Keratinocyte (primary cell): Measurements from ENCODE around the gene BNIP2. TPM values are rescaled to one million over a fixed set of nuclear protein-coding genes. Genes with fewer than 3 reads are reported as not detected.

Experiments used
- DNase-seq: peaks from one replicate; pipeline ENCODE4 v3.0.0-alpha.2; 2011; ENCODE audit warnings: low read depth, missing footprints, low spot score
- FAIRE-seq: peaks from 2 replicates; lab custom pipeline; 2011; peaks lifted over from hg19 to GRCh38; lab: Jason Lieb, UNC
- H2AFZ ChIP-seq: 2 replicates; pipeline ENCODE4 v1.6.0; 2012; ENCODE audit warnings: low read length, control low read depth, inconsistent platforms; ENCODE audit not compliant: control insufficient read depth
- H3K27ac ChIP-seq: 2 replicates; pipeline ENCODE4 v1.5.1; 2011; ENCODE audit warnings: low read length; ENCODE audit not compliant: control insufficient read depth, insufficient read depth
- H3K27me3 ChIP-seq: 3 replicates; pipeline ENCODE4 v1.6.0; 2011; ENCODE audit warnings: low read length; ENCODE audit not compliant: control insufficient read depth, insufficient read depth; ENCODE audit errors: extremely low read depth
- H3K36me3 ChIP-seq, 2 experiments: 2 replicates in 1 of 2; 3 replicates in 1 of 2; pipeline ENCODE4 v1.5.1; 2011; ENCODE audit warnings: low read length in 2 of 2, mild to moderate bottlenecking in 1 of 2; ENCODE audit not compliant: control insufficient read depth in 2 of 2, insufficient read depth in 2 of 2; ENCODE audit errors: extremely low read depth in 1 of 2
- H3K4me1 ChIP-seq: 3 replicates; pipeline ENCODE4 v1.5.1; 2011; ENCODE audit warnings: low read length; ENCODE audit not compliant: control insufficient read depth, insufficient read depth; ENCODE audit errors: extremely low read depth
- H3K4me2 ChIP-seq: 3 replicates; pipeline ENCODE4 v1.6.0; 2011; ENCODE audit warnings: low read depth, low read length; ENCODE audit not compliant: control insufficient read depth, insufficient read depth; ENCODE audit errors: extremely low read depth
- H3K4me3 ChIP-seq, 3 experiments: fragments of 200-600 bp in 1 of 3; sonication (generic) in 1 of 3; 2 replicates in 2 of 3; 3 replicates in 1 of 3; pipeline ENCODE4 v1.5.1; 2011 to 2016; ENCODE audit warnings: low read length in 3 of 3, mild to moderate bottlenecking in 3 of 3, control low read depth in 2 of 3, inconsistent platforms in 1 of 3, low read depth in 1 of 3, mixed read lengths in 1 of 3, mixed run types in 1 of 3, moderate library complexity in 1 of 3; ENCODE audit not compliant: control insufficient read depth in 2 of 3, insufficient read depth in 2 of 3; ENCODE audit errors: extremely low read depth in 1 of 3
- H3K79me2 ChIP-seq: 2 replicates; pipeline ENCODE4 v1.6.0; 2012; ENCODE audit warnings: low read length; ENCODE audit not compliant: control insufficient read depth, insufficient read depth
- H3K9ac ChIP-seq: 3 replicates; pipeline ENCODE4 v1.6.0; 2011; ENCODE audit warnings: low read length; ENCODE audit not compliant: control insufficient read depth, insufficient read depth; ENCODE audit errors: extremely low read depth
- H3K9me1 ChIP-seq: 3 replicates; pipeline ENCODE4 v1.6.0; 2011; ENCODE audit warnings: low read length; ENCODE audit not compliant: control insufficient read depth, insufficient read depth; ENCODE audit errors: extremely low read depth
- H3K9me3 ChIP-seq: 2 replicates; pipeline ENCODE4 v1.5.1; 2012; ENCODE audit warnings: low read depth, low read length; ENCODE audit not compliant: control insufficient read depth
- H4K20me1 ChIP-seq: 3 replicates; pipeline ENCODE4 v1.6.0; 2011; ENCODE audit warnings: low read length; ENCODE audit not compliant: control insufficient read depth, insufficient read depth; ENCODE audit errors: extremely low read depth
- EZH2 ChIP-seq: IDR thresholded peaks from one replicate; pipeline ENCODE4 v1.6.1; 2012; ENCODE audit warnings: inconsistent platforms, mild to moderate bottlenecking, low read length, moderate library complexity
- dilution Hi-C: fragments of 300-500 bp; cut with MboI; formaldehyde crosslinking; loops from one replicate; pipeline ENCODE4 v1.7.0; 2020; ENCODE audit warnings: low sequenced_read_pairs; ENCODE audit not compliant: extremely low pct_ligation_motif_present
- polyA plus RNA-seq, 5 experiments: library from polyadenylated mRNA; depleted of rRNA in 3 of 5; stranded (reverse) in 3 of 5; stranded (forward) in 1 of 5; unstranded in 1 of 5; fragments of >200 nt; gene quantifications; 1 replicate in 1 of 5; 2 replicates in 3 of 5; 3 replicates in 1 of 5; pipeline versions ENCODE4 v1.2.1 to v1.2.3, GENCODE V29; 2011 to 2012; ENCODE audit warnings: missing spikeins in 2 of 5, low read depth in 1 of 5, low replicate concordance in 1 of 5
- TF ChIP-seq, protein P1 (sequence below), 3 experiments: IDR thresholded peaks in 1 of 3; conservative IDR thresholded peaks in 1 of 3; optimal IDR thresholded peaks in 1 of 3; 2 replicates in 2 of 3; 3 replicates in 1 of 3; pipeline versions ENCODE3 to v1.5.1; 2011; ENCODE audit warnings: low read length in 3 of 3, mild to moderate bottlenecking in 3 of 3, moderate library complexity in 2 of 3, control low read depth in 1 of 3, inconsistent platforms in 1 of 3; ENCODE audit not compliant: insufficient read depth in 2 of 3; ENCODE audit errors: extremely low read depth in 1 of 3

BNIP2 gene
- polyA plus RNA-seq, 1 donor (not counting 4 experiments of a cell fraction or from before 2014, with no cell fraction given), result 57.4 TPM

DNA sequence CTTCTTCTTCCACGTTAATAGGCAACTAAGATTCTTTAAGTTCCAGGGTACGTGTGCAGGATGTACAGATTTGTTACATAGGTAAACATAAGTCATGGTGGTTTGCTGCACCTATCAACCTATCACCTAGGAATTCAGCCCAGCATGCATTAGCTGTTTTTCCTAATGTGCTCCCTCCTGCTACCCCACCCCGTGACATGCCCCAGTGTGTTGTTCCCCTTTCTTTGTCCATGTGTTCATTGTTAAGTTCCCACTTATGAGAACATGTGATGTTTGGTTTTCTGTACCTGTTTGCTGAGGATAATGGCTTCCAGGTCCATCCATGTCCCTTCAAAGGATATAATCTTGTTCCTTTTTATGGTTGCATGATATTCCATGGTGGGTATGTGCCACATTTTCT, 52.9 kb downstream of the BNIP2 start:
- no peak for TF ChIP-seq EZH2
- TF ChIP-seq, protein P1, sequence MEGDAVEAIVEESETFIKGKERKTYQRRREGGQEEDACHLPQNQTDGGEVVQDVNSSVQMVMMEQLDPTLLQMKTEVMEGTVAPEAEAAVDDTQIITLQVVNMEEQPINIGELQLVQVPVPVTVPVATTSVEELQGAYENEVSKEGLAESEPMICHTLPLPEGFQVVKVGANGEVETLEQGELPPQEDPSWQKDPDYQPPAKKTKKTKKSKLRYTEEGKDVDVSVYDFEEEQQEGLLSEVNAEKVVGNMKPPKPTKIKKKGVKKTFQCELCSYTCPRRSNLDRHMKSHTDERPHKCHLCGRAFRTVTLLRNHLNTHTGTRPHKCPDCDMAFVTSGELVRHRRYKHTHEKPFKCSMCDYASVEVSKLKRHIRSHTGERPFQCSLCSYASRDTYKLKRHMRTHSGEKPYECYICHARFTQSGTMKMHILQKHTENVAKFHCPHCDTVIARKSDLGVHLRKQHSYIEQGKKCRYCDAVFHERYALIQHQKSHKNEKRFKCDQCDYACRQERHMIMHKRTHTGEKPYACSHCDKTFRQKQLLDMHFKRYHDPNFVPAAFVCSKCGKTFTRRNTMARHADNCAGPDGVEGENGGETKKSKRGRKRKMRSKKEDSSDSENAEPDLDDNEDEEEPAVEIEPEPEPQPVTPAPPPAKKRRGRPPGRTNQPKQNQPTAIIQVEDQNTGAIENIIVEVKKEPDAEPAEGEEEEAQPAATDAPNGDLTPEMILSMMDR (optimal IDR thresholded peaks at IDR 0.05 in 1 of 3, IDR thresholded peaks at IDR 0.05 in 1 of 3, conservative IDR thresholded peaks at IDR 0.05 in 1 of 3; ENCODE audit: extremely low read depth in 1 of 3, insufficient read depth in 2 of 3, low read length in 3 of 3), result no peak
- Histone ChIP-seq H3K4me3 (no peak overlapping the region), H3K4me2 (no peak overlapping the region), H3K79me2 (no peaks in the 10 kb centered on the region), H4K20me1 (no peaks in the 10 kb centered on the region), H3K9ac (no peak overlapping the region), H3K4me1 (no peaks in the 10 kb centered on the region), H3K27ac (no peak overlapping the region), H3K36me3 (peaks cover 1 to 16% of the 10 kb centered on the region in 2 experiments), H3K27me3 (no peaks in the 10 kb centered on the region), H3K9me1 (no peaks in the 10 kb centered on the region), H3K9me3 (no peaks in the 10 kb centered on the region), H2AFZ (no peak overlapping the region)
- no peak for FAIRE-seq
- DNase-seq, result no peak
- dilution Hi-C loops, result no loop called here

DNA sequence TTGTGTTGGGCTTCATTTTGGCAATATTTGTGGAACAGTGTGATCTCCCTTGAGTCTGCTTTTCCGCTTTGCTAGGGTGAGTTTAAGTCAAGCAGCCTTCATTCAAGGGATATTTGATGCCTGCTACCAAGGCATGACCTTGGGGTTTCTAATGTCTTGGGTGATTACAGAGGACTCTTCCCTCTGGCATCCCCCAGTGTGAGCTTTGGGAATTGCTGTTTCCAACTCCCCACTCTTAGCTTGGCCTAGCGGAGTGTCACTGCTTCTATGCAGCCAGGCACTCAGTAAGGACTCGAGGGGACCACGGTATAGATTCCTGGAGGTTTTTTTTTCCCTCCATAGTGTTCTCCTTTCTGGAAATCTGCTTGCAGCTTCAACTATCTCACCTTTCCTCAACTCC, 56.4 kb downstream of the BNIP2 start:
- H3K4me2 ChIP-seq, result no peak overlapping the region
- no peak overlapping the region for H3K27ac ChIP-seq
- dilution Hi-C loops, result no loop called here
- H3K9ac ChIP-seq, result no peak overlapping the region
- H3K36me3 ChIP-seq, result peaks cover 0 to 3% of the 10 kb centered on the region in 2 experiments
- no peak for FAIRE-seq
- H3K9me1 ChIP-seq, result no peaks in the 10 kb centered on the region
- H3K9me3 ChIP-seq, result no peaks in the 10 kb centered on the region
- H4K20me1 ChIP-seq, result no peaks in the 10 kb centered on the region
- no peak overlapping the region for H2AFZ ChIP-seq
- H3K4me1 ChIP-seq, result no peaks in the 10 kb centered on the region
- DNase-seq, result no peak
- no peak overlapping the region for H3K4me3 ChIP-seq
- H3K79me2 ChIP-seq, result no peaks in the 10 kb centered on the region
- TF ChIP-seq, protein P1 (optimal IDR thresholded peaks at IDR 0.05 in 1 of 3, IDR thresholded peaks at IDR 0.05 in 1 of 3, conservative IDR thresholded peaks at IDR 0.05 in 1 of 3; ENCODE audit: extremely low read depth in 1 of 3, insufficient read depth in 2 of 3, low read length in 3 of 3), result peak; percentile 51 to 67 (median 60)
- no peak for TF ChIP-seq EZH2
- no peaks in the 10 kb centered on the region for H3K27me3 ChIP-seq
